ENCODE measurements around the gene RASA2. TPM values are rescaled to one million over a fixed set of nuclear protein-coding genes. Genes with fewer than 3 reads are reported as not detected.
"Not testable (repeated sequence)": the region's sequence is repeated elsewhere in the genome, so short reads cannot be mapped to it uniquely, and the experiment has no call there.

RASA2 gene
- total and polyA plus RNA-seq, 4 donors: 1.6 to 5.4 (median 4.6) TPM

DNA sequence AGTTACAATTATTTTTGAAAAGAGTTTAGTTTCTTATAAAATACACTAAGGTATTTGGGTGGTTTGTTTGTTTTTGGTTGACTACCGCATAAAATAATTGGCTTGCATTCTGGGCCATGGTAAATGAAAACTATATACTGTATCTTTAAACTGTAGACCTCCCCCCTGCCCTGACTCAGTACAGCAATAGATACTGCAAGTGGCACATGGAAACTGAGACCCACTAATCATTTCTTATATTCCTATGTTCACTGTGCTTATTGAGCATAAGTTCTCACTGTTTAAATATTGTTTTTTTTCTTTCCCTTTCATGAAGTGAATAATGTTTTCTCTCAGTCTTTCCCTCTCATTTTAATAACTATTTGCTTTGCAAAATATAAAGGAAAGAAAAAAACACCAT, 45.8 kb downstream of the RASA2 start (continued):
- TF ChIP-seq, protein P1, sequence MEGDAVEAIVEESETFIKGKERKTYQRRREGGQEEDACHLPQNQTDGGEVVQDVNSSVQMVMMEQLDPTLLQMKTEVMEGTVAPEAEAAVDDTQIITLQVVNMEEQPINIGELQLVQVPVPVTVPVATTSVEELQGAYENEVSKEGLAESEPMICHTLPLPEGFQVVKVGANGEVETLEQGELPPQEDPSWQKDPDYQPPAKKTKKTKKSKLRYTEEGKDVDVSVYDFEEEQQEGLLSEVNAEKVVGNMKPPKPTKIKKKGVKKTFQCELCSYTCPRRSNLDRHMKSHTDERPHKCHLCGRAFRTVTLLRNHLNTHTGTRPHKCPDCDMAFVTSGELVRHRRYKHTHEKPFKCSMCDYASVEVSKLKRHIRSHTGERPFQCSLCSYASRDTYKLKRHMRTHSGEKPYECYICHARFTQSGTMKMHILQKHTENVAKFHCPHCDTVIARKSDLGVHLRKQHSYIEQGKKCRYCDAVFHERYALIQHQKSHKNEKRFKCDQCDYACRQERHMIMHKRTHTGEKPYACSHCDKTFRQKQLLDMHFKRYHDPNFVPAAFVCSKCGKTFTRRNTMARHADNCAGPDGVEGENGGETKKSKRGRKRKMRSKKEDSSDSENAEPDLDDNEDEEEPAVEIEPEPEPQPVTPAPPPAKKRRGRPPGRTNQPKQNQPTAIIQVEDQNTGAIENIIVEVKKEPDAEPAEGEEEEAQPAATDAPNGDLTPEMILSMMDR (IDR thresholded peaks at IDR 0.05; ENCODE audit: low read depth, low read length, missing input control): no peak
- TF ChIP-seq YY1 (IDR thresholded peaks at IDR 0.05): no peak
- TF ChIP-seq, protein P2, sequence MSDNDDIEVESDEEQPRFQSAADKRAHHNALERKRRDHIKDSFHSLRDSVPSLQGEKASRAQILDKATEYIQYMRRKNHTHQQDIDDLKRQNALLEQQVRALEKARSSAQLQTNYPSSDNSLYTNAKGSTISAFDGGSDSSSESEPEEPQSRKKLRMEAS (IDR thresholded peaks at IDR 0.05): no peak
- TF ChIP-seq, protein P3, sequence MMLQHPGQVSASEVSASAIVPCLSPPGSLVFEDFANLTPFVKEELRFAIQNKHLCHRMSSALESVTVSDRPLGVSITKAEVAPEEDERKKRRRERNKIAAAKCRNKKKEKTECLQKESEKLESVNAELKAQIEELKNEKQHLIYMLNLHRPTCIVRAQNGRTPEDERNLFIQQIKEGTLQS (IDR thresholded peaks at IDR 0.05): no peak
- no peak for TF ChIP-seq EGR1 (IDR thresholded peaks at IDR 0.05; ENCODE audit: low read depth in 2 of 2)
- TF ChIP-seq RXRA (IDR thresholded peaks at IDR 0.05): no peak
- TF ChIP-seq FOXA1 (IDR thresholded peaks at IDR 0.05): no peak
- no peak for TF ChIP-seq JUND (IDR thresholded peaks at IDR 0.05)
- no peak for TF ChIP-seq FOXA2 (IDR thresholded peaks at IDR 0.05)
- no peak for TF ChIP-seq GABPA (IDR thresholded peaks at IDR 0.05 in 1 of 2, conservative IDR thresholded peaks at IDR 0.05 in 1 of 2)
- no peak for TF ChIP-seq TAF1 (conservative IDR thresholded peaks at IDR 0.05)
- TF ChIP-seq HNF4A (conservative IDR thresholded peaks at IDR 0.05): no peak
- TF ChIP-seq RAD21 (IDR thresholded peaks at IDR 0.05): no peak

DNA sequence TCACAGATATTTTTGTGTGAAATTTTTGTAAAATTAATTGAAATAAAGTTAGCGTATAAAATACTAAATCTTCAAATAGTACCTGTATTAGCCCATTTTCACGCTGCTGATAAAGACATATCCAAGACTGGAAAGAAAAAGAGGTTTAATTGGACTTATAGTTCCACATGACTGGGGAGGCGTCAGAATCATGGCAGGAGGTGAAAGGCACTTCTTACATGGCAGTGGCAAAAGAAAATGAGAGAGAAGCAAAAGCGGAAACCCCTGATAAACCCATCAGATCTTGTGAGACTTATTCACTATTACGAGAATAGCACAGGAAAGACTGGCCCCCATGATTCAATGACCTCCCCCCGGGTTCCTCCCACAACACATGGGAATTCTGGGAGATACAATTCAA, 49.2 kb downstream of the RASA2 start:
- not testable (repeated sequence) for H3K36me3 ChIP-seq (ENCODE audit: control insufficient read depth in 4 of 4, insufficient read depth in 3 of 4, low read depth in 1 of 4, low read length in 3 of 4); H3K4me1 ChIP-seq (ENCODE audit: control insufficient read depth in 4 of 4, insufficient read depth in 4 of 4, low read length in 3 of 4); DNase-seq (ENCODE audit: low spot score); H3K9me3 ChIP-seq (ENCODE audit: control insufficient read depth in 4 of 4, low read length in 3 of 4); H3K4me3 ChIP-seq (ENCODE audit: low read depth in 1 of 3, low read length in 3 of 3); H3K9ac ChIP-seq (ENCODE audit: low read depth in 1 of 2, low read length in 2 of 2); H3K27me3 ChIP-seq (ENCODE audit: control insufficient read depth in 4 of 4, insufficient read depth in 4 of 4, low read length in 3 of 4); H3K27ac ChIP-seq (ENCODE audit: low read depth in 1 of 2, low read length in 2 of 2)
- WGBS: 98% methylated on average over 6 of the region's 6 CpGs

DNA sequence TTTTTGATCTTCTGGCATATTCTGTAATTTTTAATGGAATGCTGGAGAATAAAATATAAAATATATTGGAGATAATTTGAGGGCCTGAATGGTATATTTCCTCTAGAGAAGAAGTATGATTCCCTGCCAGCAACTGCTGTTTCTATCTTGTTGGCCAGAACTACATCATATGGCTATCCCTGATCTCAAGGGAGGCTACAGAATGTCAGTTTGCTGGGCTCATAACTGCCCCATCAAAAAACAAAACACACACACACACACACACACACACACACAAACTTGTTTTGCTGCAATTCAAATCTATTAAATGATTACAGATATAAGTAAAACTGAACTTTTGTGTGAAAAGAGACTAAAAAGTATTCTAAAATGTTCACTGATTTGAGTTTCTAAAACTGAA, 51.0 kb downstream of the RASA2 start:
- no peaks in the 10 kb centered on the region for H3K9me3 ChIP-seq (ENCODE audit: control insufficient read depth in 4 of 4, low read length in 3 of 4)
- no peaks in the 10 kb centered on the region for H3K4me1 ChIP-seq (ENCODE audit: control insufficient read depth in 4 of 4, insufficient read depth in 4 of 4, low read length in 3 of 4)
- no peaks in the 10 kb centered on the region for H3K27me3 ChIP-seq (ENCODE audit: control insufficient read depth in 4 of 4, insufficient read depth in 4 of 4, low read length in 3 of 4)
- TF ChIP-seq FOXA1 (IDR thresholded peaks at IDR 0.05): no peak
- no peak for TF ChIP-seq TAF1 (conservative IDR thresholded peaks at IDR 0.05)
- no peak for TF ChIP-seq SP1 (IDR thresholded peaks at IDR 0.05)
- TF ChIP-seq FOXA2 (IDR thresholded peaks at IDR 0.05): no peak
- no peak for TF ChIP-seq GABPA (IDR thresholded peaks at IDR 0.05 in 1 of 2, conservative IDR thresholded peaks at IDR 0.05 in 1 of 2)
- no peak for TF ChIP-seq HNF4A (conservative IDR thresholded peaks at IDR 0.05)
- no peak for TF ChIP-seq YY1 (IDR thresholded peaks at IDR 0.05)
- TF ChIP-seq NR2F2 (IDR thresholded peaks at IDR 0.05): no peak
- TF ChIP-seq, protein P4, sequence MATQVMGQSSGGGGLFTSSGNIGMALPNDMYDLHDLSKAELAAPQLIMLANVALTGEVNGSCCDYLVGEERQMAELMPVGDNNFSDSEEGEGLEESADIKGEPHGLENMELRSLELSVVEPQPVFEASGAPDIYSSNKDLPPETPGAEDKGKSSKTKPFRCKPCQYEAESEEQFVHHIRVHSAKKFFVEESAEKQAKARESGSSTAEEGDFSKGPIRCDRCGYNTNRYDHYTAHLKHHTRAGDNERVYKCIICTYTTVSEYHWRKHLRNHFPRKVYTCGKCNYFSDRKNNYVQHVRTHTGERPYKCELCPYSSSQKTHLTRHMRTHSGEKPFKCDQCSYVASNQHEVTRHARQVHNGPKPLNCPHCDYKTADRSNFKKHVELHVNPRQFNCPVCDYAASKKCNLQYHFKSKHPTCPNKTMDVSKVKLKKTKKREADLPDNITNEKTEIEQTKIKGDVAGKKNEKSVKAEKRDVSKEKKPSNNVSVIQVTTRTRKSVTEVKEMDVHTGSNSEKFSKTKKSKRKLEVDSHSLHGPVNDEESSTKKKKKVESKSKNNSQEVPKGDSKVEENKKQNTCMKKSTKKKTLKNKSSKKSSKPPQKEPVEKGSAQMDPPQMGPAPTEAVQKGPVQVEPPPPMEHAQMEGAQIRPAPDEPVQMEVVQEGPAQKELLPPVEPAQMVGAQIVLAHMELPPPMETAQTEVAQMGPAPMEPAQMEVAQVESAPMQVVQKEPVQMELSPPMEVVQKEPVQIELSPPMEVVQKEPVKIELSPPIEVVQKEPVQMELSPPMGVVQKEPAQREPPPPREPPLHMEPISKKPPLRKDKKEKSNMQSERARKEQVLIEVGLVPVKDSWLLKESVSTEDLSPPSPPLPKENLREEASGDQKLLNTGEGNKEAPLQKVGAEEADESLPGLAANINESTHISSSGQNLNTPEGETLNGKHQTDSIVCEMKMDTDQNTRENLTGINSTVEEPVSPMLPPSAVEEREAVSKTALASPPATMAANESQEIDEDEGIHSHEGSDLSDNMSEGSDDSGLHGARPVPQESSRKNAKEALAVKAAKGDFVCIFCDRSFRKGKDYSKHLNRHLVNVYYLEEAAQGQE (IDR thresholded peaks at IDR 0.05): no peak
- no peak for TF ChIP-seq RAD21 (IDR thresholded peaks at IDR 0.05)
- no peak for TF ChIP-seq HNF4G (IDR thresholded peaks at IDR 0.05)
- no peak for TF ChIP-seq RXRA (IDR thresholded peaks at IDR 0.05)
- no peak overlapping the region for H3K4me3 ChIP-seq (ENCODE audit: low read depth in 1 of 3, low read length in 3 of 3)
- no peak for DNase-seq (ENCODE audit: low spot score)
- H3K9ac ChIP-seq (ENCODE audit: low read depth in 1 of 2, low read length in 2 of 2): no peak overlapping the region
- no peak overlapping the region for H3K27ac ChIP-seq (ENCODE audit: low read depth in 1 of 2, low read length in 2 of 2)
- peaks cover 0 to 6% (median 2%) of the 10 kb centered on the region in 4 donors for H3K36me3 ChIP-seq (ENCODE audit: control insufficient read depth in 4 of 4, insufficient read depth in 3 of 4, low read depth in 1 of 4, low read length in 3 of 4)
